Endodermal cell (in vitro differentiated cells): ENCODE measurements around the gene NUBP1. TPM values are rescaled to one million over a fixed set of nuclear protein-coding genes. Genes with fewer than 3 reads are reported as not detected.

Source experiments
- DNase-seq: peaks from one replicate; pipeline ENCODE4 v3.0.0-alpha.2; 2017
- H3K27ac ChIP-seq: 2 replicates; pipeline ENCODE4 v1.5.1; 2013; ENCODE audit warnings: mild to moderate bottlenecking, low read depth, low read length, moderate library complexity
- H3K27me3 ChIP-seq: 2 replicates; pipeline ENCODE4 v1.6.1; 2013; ENCODE audit warnings: mild to moderate bottlenecking, low read length, moderate library complexity; ENCODE audit not compliant: insufficient read depth, control insufficient read depth, poor library complexity, severe bottlenecking
- H3K36me3 ChIP-seq: 2 replicates; pipeline ENCODE4 v1.7.0; 2013; ENCODE audit warnings: mild to moderate bottlenecking, low read length, moderate library complexity; ENCODE audit not compliant: control insufficient read depth, insufficient read depth
- H3K4me1 ChIP-seq: one replicate; pipeline ENCODE4 v1.7.0; 2013; ENCODE audit warnings: low read length; ENCODE audit not compliant: control insufficient read depth, insufficient read depth
- H3K4me3 ChIP-seq: 2 replicates; pipeline ENCODE4 v1.5.1; 2013; ENCODE audit warnings: mild to moderate bottlenecking, low read length, moderate library complexity
- H3K9ac ChIP-seq: 2 replicates; pipeline ENCODE4 v1.6.1; 2013; ENCODE audit warnings: mild to moderate bottlenecking, low read length, moderate library complexity; ENCODE audit not compliant: poor library complexity, severe bottlenecking; ENCODE audit errors: extremely low read depth
- H3K9me3 ChIP-seq: 2 replicates; pipeline ENCODE4 v1.6.1; 2013; ENCODE audit warnings: mild to moderate bottlenecking, low read length, moderate library complexity; ENCODE audit not compliant: control insufficient read depth
- H3K27ac Mint-ChIP-seq: 2 replicates; pipeline ENCODE4 v1.8.0; 2020; ENCODE audit warnings: mixed read lengths
- H3K27me3 Mint-ChIP-seq: 2 replicates; pipeline ENCODE4 v1.8.0; 2021; ENCODE audit warnings: mild to moderate bottlenecking, mixed read lengths; ENCODE audit not compliant: insufficient read depth
- H3K36me3 Mint-ChIP-seq: 2 replicates; pipeline ENCODE4 v1.8.0; 2020; ENCODE audit warnings: low read depth, mixed read lengths
- H3K4me1 Mint-ChIP-seq: 2 replicates; pipeline ENCODE4 v1.8.0; 2020; ENCODE audit warnings: mixed read lengths
- H3K4me3 Mint-ChIP-seq: 2 replicates; pipeline ENCODE4 v1.8.0; 2020; ENCODE audit warnings: mild to moderate bottlenecking, moderate library complexity, mixed read lengths
- H3K9me3 Mint-ChIP-seq: 2 replicates; pipeline ENCODE4 v1.8.0; 2020; ENCODE audit warnings: mild to moderate bottlenecking, mixed read lengths
- WGBS, 2 experiments: methylation state at CpG; one replicate each; pipeline versions ENCODE4 v1.1.5 to v1.1.7; 2013; ENCODE audit warnings: missing lambda C conversion rate in 2 of 2, mixed read lengths in 1 of 2; ENCODE audit not compliant: insufficient coverage in 1 of 2, insufficient read length in 1 of 2; 5-methylcytosine and 5-hydroxymethylcytosine counted together
- total RNA-seq, 2 donors: library from RNA; stranded (reverse); fragmentation: NEBNext Ultra II Directional in 1 of 2; extraction: Animal tissue kit (Norgen Biotek cat#: 25700) in 1 of 2; gene quantifications; 2 replicates in 1 of 2; 3 replicates in 1 of 2; pipeline ENCODE4 v1.2.1, GENCODE V29; 2021
- TF ChIP-seq, protein P1 (sequence below): fragments of 200-600 bp; sonication (generic); conservative IDR thresholded peaks from 2 replicates; pipeline ENCODE4 v1.5.0; 2021; ENCODE audit warnings: antibody characterized with exemption, mild to moderate bottlenecking

The NUBP1 gene
- total RNA-seq, 2 donors from 2014 or later = 22.4 to 26.3 TPM

DNA sequence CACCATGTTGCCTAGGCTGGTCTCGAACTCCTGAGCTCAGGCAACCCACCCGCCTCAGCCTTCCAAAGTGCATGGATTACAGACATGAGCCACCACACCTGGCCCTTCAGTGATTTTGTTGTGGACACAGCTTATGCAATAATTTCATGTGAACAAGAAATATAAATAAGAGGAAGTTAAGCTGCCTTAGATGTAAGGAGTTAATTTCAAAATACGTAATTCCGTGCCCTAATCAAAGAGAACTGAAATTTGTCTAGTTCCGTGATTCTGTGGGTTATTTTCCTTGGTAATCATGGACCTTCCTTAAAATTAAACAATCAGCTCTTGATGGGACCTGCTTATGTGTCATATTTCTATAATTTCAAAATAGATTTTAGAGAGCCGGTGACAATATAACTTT is 63.1 kb downstream of the NUBP1 start:
- Histone ChIP-seq H3K27ac (no peak overlapping the region), H3K9ac (no peak overlapping the region), H3K27me3 (no peaks in the 10 kb centered on the region), H3K4me3 (no peak overlapping the region), H3K4me1 (no peaks in the 10 kb centered on the region), H3K9me3 (no peaks in the 10 kb centered on the region), H3K36me3 (no peaks in the 10 kb centered on the region)
- no peaks in the 10 kb centered on the region for H3K9me3 Mint-ChIP-seq
- DNase-seq = no peak
- H3K27ac Mint-ChIP-seq = no peak overlapping the region
- H3K36me3 Mint-ChIP-seq = peaks cover 12% of the 10 kb centered on the region
- H3K4me3 Mint-ChIP-seq = no peak overlapping the region
- H3K27me3 Mint-ChIP-seq = no peaks in the 10 kb centered on the region
- no peaks in the 10 kb centered on the region for H3K4me1 Mint-ChIP-seq
- WGBS, 2 experiments = 98% methylated on average over 5 to 6 of the region's 6 CpGs
- TF ChIP-seq, protein P1, sequence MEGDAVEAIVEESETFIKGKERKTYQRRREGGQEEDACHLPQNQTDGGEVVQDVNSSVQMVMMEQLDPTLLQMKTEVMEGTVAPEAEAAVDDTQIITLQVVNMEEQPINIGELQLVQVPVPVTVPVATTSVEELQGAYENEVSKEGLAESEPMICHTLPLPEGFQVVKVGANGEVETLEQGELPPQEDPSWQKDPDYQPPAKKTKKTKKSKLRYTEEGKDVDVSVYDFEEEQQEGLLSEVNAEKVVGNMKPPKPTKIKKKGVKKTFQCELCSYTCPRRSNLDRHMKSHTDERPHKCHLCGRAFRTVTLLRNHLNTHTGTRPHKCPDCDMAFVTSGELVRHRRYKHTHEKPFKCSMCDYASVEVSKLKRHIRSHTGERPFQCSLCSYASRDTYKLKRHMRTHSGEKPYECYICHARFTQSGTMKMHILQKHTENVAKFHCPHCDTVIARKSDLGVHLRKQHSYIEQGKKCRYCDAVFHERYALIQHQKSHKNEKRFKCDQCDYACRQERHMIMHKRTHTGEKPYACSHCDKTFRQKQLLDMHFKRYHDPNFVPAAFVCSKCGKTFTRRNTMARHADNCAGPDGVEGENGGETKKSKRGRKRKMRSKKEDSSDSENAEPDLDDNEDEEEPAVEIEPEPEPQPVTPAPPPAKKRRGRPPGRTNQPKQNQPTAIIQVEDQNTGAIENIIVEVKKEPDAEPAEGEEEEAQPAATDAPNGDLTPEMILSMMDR = no peak

- Histone ChIP-seq H3K27me3 (no peaks in the 10 kb centered on the region), H3K4me1 (no peaks in the 10 kb centered on the region), H3K27ac (no peak overlapping the region), H3K9me3 (no peaks in the 10 kb centered on the region), H3K36me3 (no peaks in the 10 kb centered on the region), H3K9ac (no peak overlapping the region), H3K4me3 (no peak overlapping the region)
- 94 to 100% methylated on average over 2 to 3 of the region's 3 CpGs for WGBS, 2 experiments
- TF ChIP-seq, protein P1 = no peak
- Mint-ChIP-seq H3K27me3 (no peaks in the 10 kb centered on the region), H3K27ac (no peak overlapping the region), H3K4me1 (no peaks in the 10 kb centered on the region), H3K4me3 (no peak overlapping the region), H3K36me3 (peaks cover 12% of the 10 kb centered on the region), H3K9me3 (no peaks in the 10 kb centered on the region)
- no peak for DNase-seq
Measured at GRCh38 chr16:10808218-10808617, 64.6 kb downstream of the NUBP1 start.

DNA sequence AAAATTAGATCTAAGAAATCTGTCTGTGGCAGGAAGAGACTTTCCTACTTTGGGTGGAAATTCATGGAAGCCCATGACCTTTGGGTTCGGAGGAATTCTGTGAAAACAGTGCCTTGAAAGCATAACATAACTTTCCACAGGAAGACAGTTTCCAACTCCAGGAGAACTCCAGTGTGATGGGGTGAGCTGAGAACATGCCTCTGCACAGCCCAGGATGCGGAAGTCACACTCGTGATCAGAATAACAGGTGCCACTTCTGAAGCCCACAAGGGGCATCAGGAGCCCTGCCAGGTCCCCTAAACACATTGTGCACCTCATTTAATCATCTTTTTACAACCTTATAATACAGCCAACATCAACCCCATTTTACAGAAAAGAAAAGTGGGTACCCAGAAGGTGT is 65.2 kb downstream of the NUBP1 start:
- H3K4me1 ChIP-seq = no peaks in the 10 kb centered on the region
- WGBS, 2 experiments = 97 to 100% methylated on average over 1 to 3 of the region's 3 CpGs
- no peaks in the 10 kb centered on the region for H3K9me3 ChIP-seq
- DNase-seq = no peak
- Mint-ChIP-seq H3K27me3 (no peaks in the 10 kb centered on the region), H3K27ac (no peak overlapping the region), H3K4me1 (no peaks in the 10 kb centered on the region), H3K4me3 (no peak overlapping the region), H3K9me3 (no peaks in the 10 kb centered on the region), H3K36me3 (peaks cover 12% of the 10 kb centered on the region)
- H3K4me3 ChIP-seq = no peak overlapping the region
- no peak overlapping the region for H3K27ac ChIP-seq
- no peaks in the 10 kb centered on the region for H3K27me3 ChIP-seq
- no peaks in the 10 kb centered on the region for H3K36me3 ChIP-seq
- no peak overlapping the region for H3K9ac ChIP-seq
- TF ChIP-seq, protein P1 = no peak
